B cell (primary cell): ENCODE measurements around the gene TAF4. TPM values are rescaled to one million over a fixed set of nuclear protein-coding genes. Genes with fewer than 3 reads are reported as not detected.

ENCODE experiments used
- ATAC-seq: fragments of 200-7000 bp; cut with Tn5 transposase; one replicate; pipeline ENCODE4 v1.10.0; 2021; ENCODE audit warnings: low read depth, mild to moderate bottlenecking, moderate number of reproducible peaks, moderate library complexity
- CTCF ChIA-PET: fragments of 350-600 bp; sonication (Branson Sonifier 250); formaldehyde crosslinking; loops from one replicate; lab custom pipeline; 2021; ENCODE audit warnings: antibody characterized with exemption, inconsistent platforms; lab: Charles Lee
- POLR2A ChIA-PET: fragments of 350-600 bp; sonication (Branson Sonifier 250); formaldehyde crosslinking; loops from one replicate; lab custom pipeline; 2021; ENCODE audit warnings: antibody characterized with exemption; lab: Charles Lee
- DNase-seq: peaks from one replicate; pipeline ENCODE4 v3.0.0; 2013
- H2AFZ ChIP-seq: 2 replicates; pipeline ENCODE4 v1.6.1; 2012; ENCODE audit warnings: mild to moderate bottlenecking, low read depth, low read length; ENCODE audit not compliant: insufficient read depth, poor library complexity, severe bottlenecking
- H3K27ac ChIP-seq, 2 donors: 1 replicate in 1 of 2; 2 replicates in 1 of 2; pipeline ENCODE4 v1.5.1; 2012 to 2013; ENCODE audit warnings: low read length in 2 of 2, mild to moderate bottlenecking in 2 of 2, moderate library complexity in 1 of 2
- H3K27me3 ChIP-seq, 4 experiments: fragments of 200-600 bp in 1 of 4; sonication (generic) in 1 of 4; replicated peaks in 1 of 4; 1 replicate in 2 of 4; 2 replicates in 2 of 4; pipeline versions ENCODE4 v1.6.1 to v1.7.0; 2013 to 2016; ENCODE audit warnings: low read length in 3 of 4, mild to moderate bottlenecking in 2 of 4, mixed read lengths in 1 of 4, moderate library complexity in 1 of 4; ENCODE audit not compliant: insufficient read depth in 4 of 4, control insufficient read depth in 3 of 4; ENCODE audit errors: control extremely low read depth in 1 of 4
- H3K36me3 ChIP-seq, 2 experiments: replicated peaks in 1 of 2; 1 replicate in 1 of 2; 2 replicates in 1 of 2; pipeline versions ENCODE4 v1.6.1 to v1.7.1; 2013; ENCODE audit warnings: low read length in 1 of 2; ENCODE audit not compliant: insufficient read depth in 2 of 2, control insufficient read depth in 1 of 2; ENCODE audit errors: control extremely low read depth in 1 of 2, extremely low read depth in 1 of 2
- H3K4me1 ChIP-seq, 2 donors: fragments of 200-600 bp in 1 of 2; sonication (generic) in 1 of 2; 1 replicate in 1 of 2; 2 replicates in 1 of 2; pipeline versions ENCODE4 v1.5.1 to v1.6.1; 2013 to 2017; ENCODE audit warnings: low read length in 2 of 2; ENCODE audit not compliant: control insufficient read depth in 2 of 2, insufficient read depth in 2 of 2
- H3K4me2 ChIP-seq: replicated peaks from 2 replicates; pipeline ENCODE3; 2012; ENCODE audit warnings: mild to moderate bottlenecking, low read depth, low read length; ENCODE audit not compliant: poor library complexity, severe bottlenecking
- H3K4me3 ChIP-seq, 5 experiments: fragments of 200-600 bp in 1 of 5; sonication (generic) in 1 of 5; 1 replicate in 3 of 5; 2 replicates in 2 of 5; pipeline versions ENCODE4 v1.5.1 to v1.7.0; 2011 to 2016; ENCODE audit warnings: low read length in 4 of 5, mild to moderate bottlenecking in 4 of 5, low read depth in 2 of 5, control low read depth in 1 of 5, moderate library complexity in 1 of 5; ENCODE audit not compliant: insufficient read depth in 1 of 5; ENCODE audit errors: control extremely low read depth in 1 of 5, extremely low read depth in 1 of 5
- H3K79me2 ChIP-seq: fragments of 200-600 bp; sonication (generic); one replicate; pipeline ENCODE4 v1.6.0; 2016; ENCODE audit warnings: low read length; ENCODE audit not compliant: control insufficient read depth, insufficient read depth
- H3K9ac ChIP-seq: fragments of 200-600 bp; sonication (generic); 2 replicates; pipeline ENCODE4 v1.6.1; 2017; ENCODE audit warnings: mild to moderate bottlenecking, low read length, moderate library complexity
- H3K9me3 ChIP-seq, 3 donors: one replicate each; pipeline versions ENCODE4 v1.6.1 to v1.7.1; 2013; ENCODE audit warnings: low read length in 2 of 3; ENCODE audit not compliant: control insufficient read depth in 2 of 3, insufficient read depth in 1 of 3; ENCODE audit errors: control extremely low read depth in 1 of 3
- H4K20me1 ChIP-seq: 2 replicates; pipeline ENCODE4 v1.6.0; 2012; ENCODE audit warnings: mild to moderate bottlenecking, low read length; ENCODE audit not compliant: insufficient read depth, control insufficient read depth, poor library complexity, severe bottlenecking
- H3K27ac Mint-ChIP-seq: one replicate; pipeline ENCODE4 v1.8.0; 2021; ENCODE audit warnings: mixed read lengths
- H3K27me3 Mint-ChIP-seq: one replicate; pipeline ENCODE4 v1.8.0; 2021; ENCODE audit warnings: mixed read lengths
- H3K4me1 Mint-ChIP-seq: one replicate; pipeline ENCODE4 v1.8.0; 2021; ENCODE audit warnings: mixed read lengths
- H3K4me3 Mint-ChIP-seq: one replicate; pipeline ENCODE4 v1.8.0; 2021; ENCODE audit warnings: mixed read lengths
- H3K9me3 Mint-ChIP-seq: one replicate; pipeline ENCODE4 v1.8.0; 2022; ENCODE audit warnings: mixed read lengths; ENCODE audit not compliant: insufficient read depth
- CTCF ChIP-seq: fragments of 200-600 bp; IDR thresholded peaks from one replicate; pipeline ENCODE4 v1.8.0; 2022; ENCODE audit warnings: antibody characterized with exemption, mild to moderate bottlenecking
- EZH2 ChIP-seq: IDR thresholded peaks from 2 replicates; pipeline ENCODE4 v1.6.1; 2012; ENCODE audit warnings: borderline replicate concordance, low read depth, mild to moderate bottlenecking, moderate library complexity, low read length; ENCODE audit not compliant: insufficient read depth, poor library complexity, severe bottlenecking
- WGBS: methylation state at CpG from one replicate; pipeline ENCODE4 v1.1.5; 2013; ENCODE audit warnings: missing lambda C conversion rate; ENCODE audit not compliant: insufficient coverage; 5-methylcytosine and 5-hydroxymethylcytosine counted together
- intact Hi-C: fragments of 100-400 bp; cut with micrococcal nuclease; formaldehyde crosslinking; loops from one replicate; pipeline ENCODE4 v1.10.0; 2022
- polyA plus RNA-seq: library from polyadenylated mRNA; depleted of rRNA; stranded (reverse); fragments of >200 nt; gene quantifications from 2 replicates; pipeline ENCODE4 v1.2.3, GENCODE V29; 2012
- total RNA-seq, 2 donors: library from RNA; stranded (reverse); fragments of 120-200 nt in 1 of 2; gene quantifications; 1 replicate in 1 of 2; 2 replicates in 1 of 2; pipeline versions ENCODE4 v1.2.3 to v1.2.4, GENCODE V29; 2013 to 2022

The TAF4 gene
- total and polyA plus RNA-seq, 2 donors (not counting 1 experiment from before 2014, with no cell fraction given) = 13.9 to 39.5 TPM

DNA sequence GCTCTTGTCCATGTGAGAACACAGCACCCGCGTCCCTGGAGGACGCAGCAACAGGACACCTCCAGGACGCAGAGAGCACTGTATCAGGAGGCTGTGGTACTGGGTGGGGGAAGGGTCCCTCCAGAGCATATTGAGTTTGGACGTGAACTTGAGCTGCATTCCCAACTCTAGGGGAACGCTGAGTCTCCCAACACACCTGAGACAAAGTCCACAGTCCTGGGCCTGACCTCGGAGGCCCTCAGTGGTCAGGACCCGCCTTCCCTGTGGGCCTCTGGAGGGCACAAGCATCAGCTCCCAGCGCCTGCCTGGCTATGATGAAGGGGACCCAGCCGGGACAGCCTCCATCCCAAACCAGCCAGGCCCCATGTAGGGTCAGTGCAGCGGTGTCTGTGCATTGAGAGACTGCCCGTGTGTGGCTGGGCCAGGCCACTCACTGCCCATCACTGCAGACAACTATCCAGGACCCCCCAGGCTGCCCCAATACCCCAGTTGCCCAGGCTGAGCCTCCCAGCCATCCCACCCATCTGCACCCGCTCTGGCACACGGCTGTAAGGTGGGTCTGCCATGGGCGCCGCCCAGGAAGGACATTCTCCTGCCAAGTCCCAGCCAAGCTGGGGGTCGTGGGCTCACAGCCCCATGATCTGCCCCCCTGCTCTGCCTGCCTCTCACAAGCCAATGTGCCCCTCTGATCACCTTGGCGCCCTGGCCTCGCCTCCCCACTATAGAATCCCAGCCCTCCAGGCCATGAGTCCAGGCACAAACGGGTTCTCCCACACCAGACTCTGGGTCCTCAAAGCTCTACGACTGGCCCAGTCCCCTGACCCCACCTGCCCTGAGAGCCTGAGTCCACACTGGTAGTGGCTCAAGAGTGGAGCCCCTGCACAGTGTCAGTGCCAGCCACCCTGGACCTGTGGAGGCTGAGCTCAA lies 115.7 kb downstream of the TAF4 start:
- H3K4me1 Mint-ChIP-seq = no peaks in the 10 kb centered on the region
- ChIA-PET POLR2A (no interaction called here), CTCF (no interaction called here)
- no peaks in the 10 kb centered on the region for H3K36me3 ChIP-seq
- peaks cover 0 to 3% (median 0%) of the 10 kb centered on the region in 3 donors for H3K9me3 ChIP-seq
- intact Hi-C loops = no loop called here
- TF ChIP-seq EZH2 (no peak), CTCF (no peak)
- H3K4me1 ChIP-seq = no peaks in the 10 kb centered on the region
- no peaks in the 10 kb centered on the region for H4K20me1 ChIP-seq
- no peak overlapping the region for H3K27ac Mint-ChIP-seq
- no peaks in the 10 kb centered on the region for H3K9me3 Mint-ChIP-seq
- no peak overlapping the region for H3K4me3 ChIP-seq
- peaks cover 0 to 15% (median 0%) of the 10 kb centered on the region in 4 experiments for H3K27me3 ChIP-seq
- H3K4me2 ChIP-seq = no peak overlapping the region
- no peak for ATAC-seq
- no peak overlapping the region for H3K27ac ChIP-seq
- H2AFZ ChIP-seq = no peak overlapping the region
- no peak for DNase-seq
- H3K9ac ChIP-seq = no peak overlapping the region
- H3K4me3 Mint-ChIP-seq = no peak overlapping the region
- no peaks in the 10 kb centered on the region for H3K79me2 ChIP-seq
- H3K27me3 Mint-ChIP-seq = peaks cover 11% of the 10 kb centered on the region
- WGBS = 85% methylated on average over 21 of the region's 21 CpGs

GRCh38 chr20:61949363-61949713 lies 116.3 kb downstream of the TAF4 start:
- H3K4me2 ChIP-seq = no peak overlapping the region
- Mint-ChIP-seq H3K4me1 (no peaks in the 10 kb centered on the region), H3K9me3 (no peaks in the 10 kb centered on the region), H3K4me3 (no peak overlapping the region), H3K27ac (no peak overlapping the region), H3K27me3 (peaks cover 5% of the 10 kb centered on the region)
- no peak overlapping the region for H2AFZ ChIP-seq
- H3K4me1 ChIP-seq = no peaks in the 10 kb centered on the region
- no peak for DNase-seq
- TF ChIP-seq CTCF = no peak
- no peak for TF ChIP-seq EZH2
- H3K9ac ChIP-seq = no peak overlapping the region
- ChIA-PET CTCF (no interaction called here), POLR2A (no interaction called here)
- H3K79me2 ChIP-seq = no peaks in the 10 kb centered on the region
- WGBS = 88% methylated on average over 7 of the region's 7 CpGs
- H3K27me3 ChIP-seq = peaks cover 0 to 15% (median 0%) of the 10 kb centered on the region in 4 experiments
- H3K36me3 ChIP-seq = no peaks in the 10 kb centered on the region
- no peak for ATAC-seq
- no peak overlapping the region for H3K27ac ChIP-seq
- peaks cover 0 to 3% (median 0%) of the 10 kb centered on the region in 3 donors for H3K9me3 ChIP-seq
- no peaks in the 10 kb centered on the region for H4K20me1 ChIP-seq
- no peak overlapping the region for H3K4me3 ChIP-seq
- intact Hi-C loops = no loop called here
